GM21723 (cell line): Measurements from ENCODE around the gene HIPK2.
A peak's percentile ranks its signal among the peaks of the same experiment; 100 is the strongest.

ENCODE experiments used
- ATAC-seq: cut with Tn5 transposase; IDR thresholded peaks from one replicate; pipeline ENCODE4 v1.9.1; 2021; ENCODE audit warnings: mild to moderate bottlenecking, moderate library complexity; ENCODE audit not compliant: unreplicated experiment

The HIPK2 gene

DNA sequence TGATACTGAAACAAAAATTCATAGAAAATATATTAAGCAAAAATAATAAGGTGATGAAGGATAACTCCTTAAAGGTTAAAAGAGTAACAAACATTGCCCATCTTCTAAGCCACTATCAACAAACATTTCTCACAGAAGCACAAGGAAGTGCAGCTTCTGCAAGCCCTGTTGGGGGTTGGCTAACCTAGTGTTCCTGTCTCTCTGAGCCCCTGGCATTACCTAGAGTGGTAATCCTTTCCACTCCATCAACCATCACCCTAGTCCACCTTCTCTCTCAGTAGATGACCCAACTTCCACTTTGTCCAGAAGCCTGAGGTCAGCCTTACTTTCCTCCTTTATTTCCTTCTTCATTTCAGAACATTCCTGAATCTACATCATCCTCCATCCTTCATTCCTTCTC is 59.7 kb downstream of the HIPK2 start:
- ATAC-seq: no peak

DNA sequence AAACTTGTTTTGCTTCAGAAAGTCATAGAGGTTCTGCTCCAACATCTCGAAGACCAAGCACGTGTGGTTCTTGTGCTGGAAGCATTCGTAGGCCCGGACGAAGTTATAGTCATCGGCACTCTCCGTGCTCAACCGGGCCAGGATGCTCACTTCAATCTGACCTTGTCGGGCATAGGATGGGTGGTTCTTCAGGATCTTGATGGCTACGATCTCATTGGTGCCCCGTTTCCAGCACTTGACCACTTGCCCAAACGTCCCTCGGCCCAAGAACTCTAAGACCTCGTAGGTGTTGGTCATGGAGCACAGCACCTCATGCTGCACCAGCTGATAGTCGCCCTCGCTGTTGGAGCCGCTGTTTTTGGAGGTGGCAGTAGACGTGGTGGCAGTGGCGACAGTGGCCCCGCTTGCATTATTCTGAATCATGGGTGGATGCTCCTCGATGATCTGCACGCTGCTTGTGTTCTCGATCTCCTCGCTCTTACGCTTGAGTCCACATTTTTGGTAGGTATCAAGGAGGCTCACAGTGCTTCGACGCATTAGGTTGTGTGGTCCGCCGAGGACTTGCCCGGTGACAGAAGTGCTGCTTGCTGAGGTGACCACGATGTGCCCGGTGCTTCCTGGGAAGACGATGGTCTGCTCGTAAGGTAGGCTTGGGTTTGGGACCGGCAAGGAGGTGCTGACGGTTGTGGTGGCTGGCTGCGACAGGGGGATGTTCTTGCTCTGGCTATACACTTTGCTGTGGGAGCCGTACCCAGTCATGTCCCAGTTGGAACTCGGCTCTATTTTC is 61.4 kb downstream of the HIPK2 start:
- ATAC-seq: no peak

DNA sequence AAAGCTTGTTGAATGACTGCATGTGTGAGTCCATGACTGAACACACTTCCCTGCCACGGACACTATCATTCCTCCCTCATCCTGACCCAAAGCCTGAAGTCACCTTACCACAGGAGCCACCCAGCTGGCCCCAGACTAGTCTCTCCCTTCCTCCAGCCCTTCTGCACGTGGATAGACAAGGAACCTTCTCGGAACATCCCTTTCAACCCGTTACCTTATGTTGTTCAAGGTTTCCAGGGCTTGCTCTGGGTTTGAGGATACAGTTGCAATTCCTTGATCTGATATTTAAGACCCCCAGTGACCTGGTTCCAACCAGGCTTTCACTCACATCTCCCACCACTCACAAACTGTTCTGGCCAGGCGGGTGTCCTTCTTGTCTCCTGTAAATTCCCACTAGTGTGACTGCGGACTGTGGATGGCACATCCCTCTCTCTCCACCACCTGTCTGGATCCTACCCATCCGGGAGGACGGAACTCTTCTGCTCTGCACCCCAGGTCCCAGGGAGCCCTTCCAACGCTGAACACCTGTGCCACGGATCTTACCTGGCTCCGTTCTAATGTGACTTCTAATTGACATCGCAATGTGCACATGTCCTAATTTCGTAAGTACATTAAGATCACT is 62.5 kb downstream of the HIPK2 start:
- ATAC-seq: no peak

DNA sequence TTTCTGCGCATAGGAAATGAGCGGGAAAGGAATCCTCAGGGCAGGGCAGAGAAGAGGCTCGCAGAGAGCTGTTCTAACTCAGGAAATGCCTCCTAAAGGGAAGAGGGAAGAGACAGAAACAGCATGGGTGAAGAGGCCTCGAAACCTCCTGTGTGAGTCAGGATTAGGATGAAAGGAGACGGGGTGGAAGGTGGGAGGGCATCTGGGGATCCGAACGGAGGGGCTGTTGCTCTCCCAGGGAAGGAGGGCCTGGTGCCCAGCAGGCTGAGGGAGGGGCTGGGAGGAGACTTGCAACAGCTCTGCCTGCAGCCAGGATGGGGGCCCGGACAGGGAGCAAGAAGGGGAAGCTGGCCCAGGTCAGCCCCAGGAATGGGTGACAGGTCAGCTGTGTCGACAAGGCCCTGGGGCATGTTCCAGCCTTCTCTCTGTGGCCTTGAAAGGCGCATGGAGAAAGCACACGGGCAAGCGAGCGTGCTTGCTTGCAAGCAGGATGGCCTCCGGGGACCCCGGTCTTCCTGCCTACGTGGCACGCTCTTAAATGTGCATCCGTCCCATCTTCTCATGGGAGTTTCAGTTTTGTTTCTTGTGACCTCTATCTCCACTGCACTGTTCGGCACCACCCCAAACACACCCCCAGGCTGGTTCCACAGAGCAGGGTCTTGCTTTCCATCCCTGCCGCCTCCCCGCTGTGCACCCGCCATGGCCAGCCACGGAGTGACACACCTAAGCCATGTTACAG is 63.5 kb downstream of the HIPK2 start:
- peak; percentile 96 for ATAC-seq

DNA sequence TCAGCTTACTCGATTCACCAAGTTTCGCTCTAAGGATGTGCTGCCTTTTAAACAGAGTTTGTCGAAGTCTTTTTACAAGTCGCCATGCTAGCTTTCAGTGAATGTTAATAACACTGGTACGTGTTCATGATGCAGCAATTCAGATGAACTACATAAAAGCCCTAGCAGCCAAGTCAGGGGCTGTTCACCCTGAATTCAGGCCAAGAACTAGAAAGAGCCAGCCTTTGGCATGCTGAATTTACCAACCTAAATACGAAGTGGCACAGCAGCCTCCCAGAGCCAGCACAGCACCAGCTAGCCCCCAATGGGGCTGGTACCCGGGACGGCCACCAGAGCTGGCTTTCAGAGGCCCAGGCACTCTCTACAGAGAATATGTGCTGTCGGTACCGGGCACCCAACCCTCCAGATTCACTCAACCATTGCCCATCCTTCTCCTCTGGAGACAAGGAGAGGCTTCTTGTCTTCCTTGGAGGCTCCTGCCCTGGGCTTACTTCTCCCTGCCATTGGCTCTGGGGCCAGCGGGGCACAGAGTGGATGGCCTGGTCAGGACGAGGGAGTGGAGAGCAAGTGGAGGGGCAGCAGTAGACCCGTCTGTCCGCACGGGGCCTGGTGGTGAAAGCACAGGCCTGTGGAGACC is 64.2 kb downstream of the HIPK2 start:
- no peak for ATAC-seq

DNA sequence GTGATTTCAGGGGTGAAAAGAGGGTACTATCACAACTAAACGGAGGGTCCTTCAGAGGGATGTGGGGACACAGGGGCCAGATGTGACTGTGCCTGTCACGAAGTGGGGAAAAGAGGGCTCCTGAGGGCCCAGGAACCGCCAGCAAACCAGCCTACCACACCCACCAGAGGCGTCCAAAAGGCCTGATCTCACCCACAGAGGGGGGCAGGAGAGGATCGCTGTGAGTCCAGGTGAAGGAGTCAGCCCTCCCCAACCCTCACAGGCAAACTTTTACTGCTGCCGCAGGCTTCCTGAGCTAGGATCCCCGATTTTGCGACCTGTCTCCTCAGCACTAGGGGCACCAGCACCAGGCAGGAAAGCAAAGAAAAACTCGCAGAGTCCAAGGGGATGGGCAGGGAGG is 64.7 kb downstream of the HIPK2 start:
- no peak for ATAC-seq

DNA sequence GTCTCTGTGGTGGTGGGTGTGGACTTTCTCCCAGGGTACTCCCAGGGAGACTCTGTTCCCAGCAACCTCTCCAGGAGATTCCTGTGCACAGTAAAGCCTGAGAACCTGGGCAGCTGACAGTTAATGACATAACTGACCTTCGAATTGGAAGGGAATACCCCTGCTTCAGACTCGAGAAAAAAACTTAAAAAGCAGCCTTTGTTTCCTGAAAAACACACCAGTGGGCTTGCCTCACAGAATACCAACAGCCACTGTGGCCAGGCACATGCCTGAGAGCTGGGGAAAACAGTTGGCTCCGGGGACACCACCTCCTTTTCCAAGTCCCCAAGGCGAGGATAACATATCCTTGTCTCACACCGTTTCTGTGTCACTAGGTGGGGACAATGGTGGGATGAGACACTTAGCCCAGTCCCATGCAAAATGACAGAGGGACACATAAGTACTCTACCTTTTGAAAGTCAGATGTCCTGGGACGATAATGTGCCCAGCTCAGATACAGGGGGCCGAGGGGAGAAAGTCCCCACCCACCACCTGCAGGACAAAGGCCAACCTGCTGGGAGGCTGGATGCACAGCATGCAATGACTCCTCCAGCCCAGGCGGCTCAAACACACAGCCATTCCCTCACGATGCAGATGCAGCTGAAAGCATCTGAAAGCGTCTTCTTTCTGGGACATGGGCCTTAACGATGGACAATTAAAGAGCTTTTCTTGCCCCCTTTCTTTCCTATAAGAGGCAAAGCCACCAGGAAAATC is 65.6 kb downstream of the HIPK2 start:
- ATAC-seq: no peak

DNA sequence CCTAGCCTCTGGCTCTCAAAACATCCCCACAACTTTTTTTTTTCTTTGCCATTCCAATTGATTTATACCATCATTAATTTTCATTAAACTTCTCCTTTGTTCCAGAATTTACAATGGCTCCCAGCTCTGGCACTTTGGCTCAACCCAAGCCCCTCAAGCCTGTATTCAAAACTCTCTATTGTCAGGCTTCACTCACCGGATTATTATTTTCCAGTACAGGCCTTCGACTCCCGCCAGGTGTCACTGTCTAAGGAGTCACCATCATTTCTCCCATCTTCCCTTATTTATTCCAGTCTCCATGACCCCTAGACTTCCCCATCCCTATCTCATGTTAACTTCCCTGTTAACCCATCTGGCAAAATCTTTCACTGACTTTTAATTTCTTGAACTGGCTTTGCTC is 67.8 kb downstream of the HIPK2 start:
- ATAC-seq: no peak

DNA sequence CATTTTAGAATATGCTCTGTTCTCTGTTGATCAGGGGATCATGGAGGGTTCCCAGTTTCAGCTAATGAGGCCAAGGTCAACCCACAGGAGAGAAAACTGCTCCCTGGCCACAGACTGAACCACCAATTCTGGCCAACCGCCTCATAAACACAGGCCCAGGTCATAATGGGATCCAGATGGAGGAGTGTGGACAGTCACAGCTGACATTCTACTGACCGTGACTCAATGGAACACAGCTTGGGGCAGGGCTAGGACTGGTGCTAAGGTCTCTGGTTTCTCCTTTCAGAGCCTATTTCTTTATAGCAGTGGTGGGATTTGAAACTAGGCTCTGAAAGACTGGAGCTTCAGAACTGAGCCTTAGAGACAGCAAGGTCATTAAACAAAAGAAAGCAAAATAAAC is 68.3 kb downstream of the HIPK2 start:
- ATAC-seq: no peak

- ATAC-seq: peak; percentile 80
These were observed 69.3 kb downstream of the HIPK2 start for GRCh38 chr7:139708541-139708940.

- no peak for ATAC-seq
These were observed 71.0 kb downstream of the HIPK2 start for GRCh38 chr7:139706837-139707236.

DNA sequence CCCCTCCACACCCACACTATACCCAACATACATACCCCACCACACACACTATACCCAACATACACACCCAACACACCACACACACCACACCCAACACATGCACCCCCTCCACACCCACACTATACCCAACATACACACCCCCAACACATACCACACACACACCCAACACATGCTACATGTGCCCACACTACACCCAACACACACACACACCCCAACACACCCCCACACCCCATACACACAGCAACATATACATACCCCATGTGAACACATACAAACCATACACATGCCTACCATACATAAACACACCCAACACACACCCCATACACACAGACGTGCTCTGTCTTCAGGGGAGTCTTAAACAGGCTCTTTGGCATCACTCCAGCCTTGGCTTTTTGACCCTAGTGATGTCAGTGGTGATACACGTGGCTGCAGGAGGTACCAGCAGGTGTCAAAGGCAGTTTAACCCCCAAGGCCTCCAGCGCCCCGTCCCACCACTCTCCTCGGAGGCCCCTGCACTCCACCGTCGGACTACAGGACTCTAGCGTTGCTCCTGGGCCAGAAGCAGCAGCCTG is 73.4 kb downstream of the HIPK2 start:
- no peak for ATAC-seq

DNA sequence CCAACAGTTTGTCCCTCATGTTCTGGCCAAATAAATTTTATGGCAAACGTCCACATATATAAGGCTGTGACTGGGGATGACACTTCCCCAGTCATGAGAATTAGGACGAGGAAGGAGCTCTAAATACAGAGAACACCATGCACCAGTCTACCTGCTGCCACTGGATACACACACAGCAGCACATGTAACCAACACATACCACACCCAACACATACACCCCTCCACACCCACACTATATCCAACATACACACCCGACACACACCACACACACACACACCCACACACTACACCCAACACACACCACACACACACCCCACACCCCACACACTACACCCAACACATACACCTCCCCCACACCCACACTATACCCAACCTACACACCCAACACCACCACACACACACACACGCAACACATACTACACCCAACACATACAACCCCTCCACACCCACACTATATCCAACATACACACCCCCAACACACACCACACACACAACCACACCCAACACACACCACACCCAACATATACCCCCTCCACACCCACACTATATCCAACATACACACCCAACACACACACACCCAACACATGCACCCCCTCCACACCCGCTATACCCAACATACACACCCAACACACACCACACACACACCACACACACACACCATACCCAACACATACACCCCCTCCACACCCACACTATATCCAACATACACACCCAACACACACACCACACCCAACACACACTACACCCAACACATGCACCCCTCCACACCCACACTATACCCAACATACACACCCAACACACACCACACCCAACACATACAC is 74.1 kb downstream of the HIPK2 start:
- peak; percentile 30 for ATAC-seq

GRCh38 chr7:139702811-139703486 is 74.8 kb downstream of the HIPK2 start:
- peak; percentile 78 for ATAC-seq

DNA sequence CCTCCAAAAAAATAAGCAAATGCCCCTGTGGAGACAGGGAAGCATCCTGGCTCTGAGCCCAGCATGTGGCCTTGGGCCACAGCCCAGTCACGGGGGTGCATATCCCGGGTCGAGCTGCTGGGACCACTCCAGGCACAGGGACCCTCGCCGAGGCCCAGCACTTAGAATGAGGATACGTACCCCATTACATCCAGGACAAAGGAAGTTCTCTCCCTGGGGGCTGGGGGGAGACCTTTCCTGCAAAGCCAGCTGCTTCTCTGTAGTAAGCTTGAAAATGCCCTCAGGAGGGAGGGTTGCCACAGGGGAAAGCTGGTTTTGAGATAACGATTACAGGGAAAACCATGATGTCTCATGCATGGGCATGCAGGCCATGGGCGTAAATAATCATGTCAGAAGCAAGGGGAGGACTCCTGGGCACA is 75.5 kb downstream of the HIPK2 start:
- ATAC-seq: no peak

- ATAC-seq: no peak
These were observed 75.9 kb downstream of the HIPK2 start for GRCh38 chr7:139701908-139702307.

- no peak for ATAC-seq
These were observed 77.1 kb downstream of the HIPK2 start for GRCh38 chr7:139700505-139701235.
